Erythroblast (primary cell): ENCODE results near the gene URB2.

Source experiments
- GATA1 ChIP-seq: IDR thresholded peaks from 2 replicates; pipeline ENCODE4 v1.6.1; 2011; ENCODE audit warnings: low read depth, mild to moderate bottlenecking, control low read depth, low read length, moderate library complexity
- POLR2A ChIP-seq: IDR thresholded peaks from 2 replicates; pipeline ENCODE4 v1.6.1; 2011; ENCODE audit warnings: mild to moderate bottlenecking, low read length

DNA sequence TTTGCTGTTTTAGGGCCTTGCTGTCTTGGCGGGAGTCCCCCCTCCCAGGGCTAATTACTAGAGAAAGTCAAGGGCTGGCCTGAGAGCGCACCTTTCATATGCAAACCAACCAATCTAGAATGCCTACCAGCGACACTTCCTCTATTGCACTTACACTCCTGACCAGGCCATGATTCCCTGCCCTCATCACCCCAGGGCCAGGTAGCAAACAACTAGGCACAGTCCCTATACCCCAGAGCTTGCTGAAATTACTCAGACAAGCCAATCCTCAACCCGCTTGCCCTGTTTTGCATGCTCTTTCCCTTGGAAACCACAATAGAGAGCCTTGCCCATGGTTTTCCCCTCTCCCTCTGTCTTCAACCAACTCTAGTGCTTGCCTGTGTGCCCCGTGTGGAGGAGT is 70.3 kb downstream of the URB2 start:
- TF ChIP-seq POLR2A (no peak), GATA1 (no peak)
